OCI-LY1 (cell line): ENCODE data around the gene SPHK2.
A peak's percentile ranks its signal among the peaks of the same experiment; 100 is the strongest.

Experiments
- H2AFZ ChIP-seq: fragments of 200-600 bp; sonication (generic), shearing (Covaris generic); 2 replicates; pipeline ENCODE4 v1.6.0; 2014; ENCODE audit warnings: antibody characterized with exemption, mild to moderate bottlenecking, low read length
- H3F3A ChIP-seq: fragments of 200-600 bp; sonication (generic), shearing (Covaris generic); 2 replicates; pipeline ENCODE4 v1.6.0; 2014; ENCODE audit warnings: mild to moderate bottlenecking, antibody characterized with exemption, low read length, moderate library complexity; ENCODE audit not compliant: insufficient read depth
- H3K27ac ChIP-seq: fragments of 200-600 bp; sonication (generic); 2 replicates; pipeline ENCODE4 v1.5.1; 2014; ENCODE audit warnings: low read length, mixed run types, mild to moderate bottlenecking, low read depth; ENCODE audit not compliant: poor library complexity, severe bottlenecking
- H3K27me3 ChIP-seq: fragments of 200-600 bp; sonication (generic); 2 replicates; pipeline ENCODE4 v1.6.0; 2014; ENCODE audit warnings: antibody characterized with exemption, mild to moderate bottlenecking, low read length, moderate library complexity; ENCODE audit not compliant: insufficient read depth
- H3K36me3 ChIP-seq: fragments of 200-600 bp; sonication (generic); 2 replicates; pipeline ENCODE4 v1.6.1; 2014; ENCODE audit warnings: mild to moderate bottlenecking, antibody characterized with exemption, low read length, moderate library complexity, mixed read lengths; ENCODE audit not compliant: insufficient read depth
- H3K4me1 ChIP-seq: fragments of 200-600 bp; sonication (generic); 2 replicates; pipeline ENCODE4 v1.5.1; 2014; ENCODE audit warnings: mild to moderate bottlenecking, low read length, moderate library complexity; ENCODE audit not compliant: insufficient read depth, severe bottlenecking
- H3K4me2 ChIP-seq: fragments of 200-600 bp; sonication (generic), shearing (Covaris generic); 2 replicates; pipeline ENCODE4 v1.6.1; 2014; ENCODE audit warnings: low read length
- H3K4me3 ChIP-seq: fragments of 200-600 bp; sonication (generic); 2 replicates; pipeline ENCODE4 v1.5.1; 2014; ENCODE audit warnings: low read length, low read depth, mild to moderate bottlenecking, mixed read lengths; ENCODE audit not compliant: poor library complexity, severe bottlenecking
- H3K79me2 ChIP-seq: fragments of 200-600 bp; shearing (Covaris generic); 2 replicates; pipeline ENCODE4 v1.6.1; 2016; ENCODE audit warnings: mixed run types, low read length, mixed read lengths; ENCODE audit not compliant: insufficient read depth
- H3K9ac ChIP-seq: fragments of 200-600 bp; sonication (generic), shearing (Covaris generic); 2 replicates; pipeline ENCODE4 v1.6.1; 2014; ENCODE audit warnings: mild to moderate bottlenecking, low read length, mixed read lengths
- H3K9me2 ChIP-seq: fragments of 200-600 bp; sonication (generic), shearing (Covaris generic); 2 replicates; pipeline ENCODE4 v1.6.1; 2014; ENCODE audit warnings: low read depth, mild to moderate bottlenecking, low read length, mixed read lengths
- H3K9me3 ChIP-seq: fragments of 200-600 bp; shearing (Covaris generic); 2 replicates; pipeline ENCODE4 v1.6.1; 2014; ENCODE audit warnings: low read length, mixed read lengths
- H4K20me1 ChIP-seq: fragments of 200-600 bp; sonication (generic), shearing (Covaris generic); 2 replicates; pipeline ENCODE4 v1.6.0; 2016; ENCODE audit warnings: mild to moderate bottlenecking, low read length; ENCODE audit not compliant: insufficient read depth
- CTCF ChIP-seq: fragments of 200-600 bp; sonication (generic), shearing (Covaris generic); IDR thresholded peaks from 2 replicates; pipeline ENCODE4 v1.5.1; 2017; ENCODE audit warnings: mild to moderate bottlenecking, antibody characterized with exemption, low read length, moderate library complexity, mixed read lengths
- EZH2 ChIP-seq: fragments of 200-600 bp; sonication (generic), shearing (Covaris generic); IDR thresholded peaks from 2 replicates; pipeline ENCODE4 v1.8.0; 2017; ENCODE audit warnings: borderline replicate concordance, mixed run types, mild to moderate bottlenecking, antibody characterized with exemption, low read length, moderate library complexity, mixed read lengths

The SPHK2 gene

GRCh38 chr19:48616041-48616436, 3.3 kb upstream of the SPHK2 start:
- H3K27me3 ChIP-seq: no peaks in the 10 kb centered on the region
- TF ChIP-seq CTCF (no peak), EZH2 (no peak)
- peaks cover 50% of the 10 kb centered on the region for H3K36me3 ChIP-seq
- H3K4me1 ChIP-seq: peaks cover 46% of the 10 kb centered on the region
- peaks cover 20% of the 10 kb centered on the region for H3K79me2 ChIP-seq
- H2AFZ ChIP-seq: no peak overlapping the region
- no peaks in the 10 kb centered on the region for H3K9me2 ChIP-seq
- H4K20me1 ChIP-seq: no peaks in the 10 kb centered on the region
- no peak overlapping the region; the same call in 1 of the 2 replicates for H3K9ac ChIP-seq
- H3K4me3 ChIP-seq: peak overlapping the region; percentile 95
- peak overlapping the region; percentile 92; the same call in 1 of the 2 replicates for H3K4me2 ChIP-seq
- H3K9me3 ChIP-seq: no peaks in the 10 kb centered on the region
- H3K27ac ChIP-seq: no peak overlapping the region
- H3F3A ChIP-seq: no peaks in the 10 kb centered on the region

GRCh38 chr19:48616491-48617056, 2.7 kb upstream of the SPHK2 start:
- peak overlapping the region; percentile 92 for H3K4me2 ChIP-seq
- no peak for TF ChIP-seq EZH2
- no peak for TF ChIP-seq CTCF
- no peak overlapping the region for H3K27ac ChIP-seq
- peak overlapping the region; percentile 95 for H3K4me3 ChIP-seq
- H3F3A ChIP-seq: no peaks in the 10 kb centered on the region
- H3K9ac ChIP-seq: peak overlapping the region; percentile 99
- peaks cover 20% of the 10 kb centered on the region for H3K79me2 ChIP-seq
- peaks cover 46% of the 10 kb centered on the region for H3K4me1 ChIP-seq
- peaks cover 50% of the 10 kb centered on the region for H3K36me3 ChIP-seq
- no peaks in the 10 kb centered on the region for H3K27me3 ChIP-seq
- H3K9me3 ChIP-seq: no peaks in the 10 kb centered on the region
- H3K9me2 ChIP-seq: no peaks in the 10 kb centered on the region
- no peak overlapping the region for H2AFZ ChIP-seq
- no peaks in the 10 kb centered on the region for H4K20me1 ChIP-seq

- TF ChIP-seq CTCF: no peak
- no peak for TF ChIP-seq EZH2
- Histone ChIP-seq H3K27me3 (no peaks in the 10 kb centered on the region), H3K9me2 (no peaks in the 10 kb centered on the region), H4K20me1 (no peaks in the 10 kb centered on the region), H3K9me3 (no peaks in the 10 kb centered on the region), H3K4me2 (peak overlapping the region; percentile 92), H3F3A (no peaks in the 10 kb centered on the region), H3K27ac (no peak overlapping the region), H2AFZ (no peak overlapping the region), H3K9ac (peak overlapping the region; percentile 99), H3K4me1 (peaks cover 47% of the 10 kb centered on the region), H3K36me3 (peaks cover 50% of the 10 kb centered on the region), H3K79me2 (peaks cover 20% of the 10 kb centered on the region), H3K4me3 (peak overlapping the region; percentile 95)
Observed at GRCh38 chr19:48617146-48617937, 2.0 kb upstream of the SPHK2 start.
